LNCaP clone FGC (cell line): ENCODE results near the gene GPNMB.

Experiments
- DNase-seq: peaks from one replicate; pipeline ENCODE4 v3.0.0-alpha.2; 2011; ENCODE audit warnings: low read depth
- H3K4me3 ChIP-seq: 2 replicates; pipeline ENCODE4 v1.5.1; 2011; ENCODE audit warnings: mild to moderate bottlenecking, low read depth, low read length, control low read depth
- CTCF ChIP-seq: IDR thresholded peaks from 2 replicates; pipeline ENCODE4 v1.5.1; 2012; ENCODE audit warnings: mild to moderate bottlenecking; ENCODE audit not compliant: control insufficient read depth, insufficient read depth; ENCODE audit errors: extremely low read depth

GPNMB gene

GRCh38 chr7:23264916-23265458, 18.4 kb downstream of the GPNMB start:
- H3K4me3 ChIP-seq: no peak overlapping the region
- DNase-seq: no peak
- no peak for TF ChIP-seq CTCF

GRCh38 chr7:23266918-23267317, 20.3 kb downstream of the GPNMB start:
- no peak overlapping the region for H3K4me3 ChIP-seq
- DNase-seq: no peak
- no peak for TF ChIP-seq CTCF

GRCh38 chr7:23267357-23267756, 20.8 kb downstream of the GPNMB start:
- TF ChIP-seq CTCF: no peak
- DNase-seq: no peak
- H3K4me3 ChIP-seq: no peak overlapping the region

- no peak for TF ChIP-seq CTCF
- DNase-seq: no peak
- no peak overlapping the region for H3K4me3 ChIP-seq
Observed at GRCh38 chr7:23268167-23268566, 21.6 kb downstream of the GPNMB start.

- no peak overlapping the region for H3K4me3 ChIP-seq
- DNase-seq: no peak
- no peak for TF ChIP-seq CTCF
Observed at GRCh38 chr7:23268746-23269145, 22.2 kb downstream of the GPNMB start.

- H3K4me3 ChIP-seq: no peak overlapping the region
- DNase-seq: no peak
- no peak for TF ChIP-seq CTCF
Observed at GRCh38 chr7:23272275-23272674, 25.7 kb downstream of the GPNMB start.

GRCh38 chr7:23273141-23273599, 26.6 kb downstream of the GPNMB start:
- TF ChIP-seq CTCF: peak; percentile 92
- H3K4me3 ChIP-seq: peak overlapping the region; percentile 10; the same call in 1 of the 2 replicates
- DNase-seq: peak; percentile 93
